ENCODE data around the gene NCKAP5.

Gene NCKAP5

DNA sequence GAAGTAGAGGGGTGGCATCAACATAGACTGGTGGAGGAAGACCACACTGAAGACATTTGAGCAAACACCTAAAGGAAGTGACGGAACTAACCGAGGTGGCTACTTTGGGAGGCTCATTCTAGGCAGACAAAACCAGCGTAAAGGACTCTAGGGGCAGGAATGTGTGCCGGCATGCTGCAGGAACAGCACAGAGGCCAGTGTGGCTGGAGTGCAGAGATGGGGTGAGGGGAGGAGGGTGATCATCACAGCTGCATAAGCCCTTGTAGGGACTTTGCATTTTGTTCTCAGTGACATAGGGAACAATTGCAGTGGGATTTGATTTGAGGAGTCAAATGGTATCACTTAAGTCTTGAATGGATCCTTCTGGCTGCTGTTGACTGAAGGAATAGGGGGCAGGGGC lies 253.5 kb downstream of the NCKAP5 start:
- no peak for DNase-seq (ENCODE audit: low spot score)
- TF ChIP-seq CTCF (IDR thresholded peaks at IDR 0.05; ENCODE audit: borderline replicate concordance, control extremely low read depth, extremely low read depth, insufficient read depth, missing control alignments), result no peak
- in situ Hi-C loops (cut with MboI; ENCODE audit: low sequenced_read_pairs, unreplicated experiment), result no loop called here

- no peak for DNase-seq (ENCODE audit: low spot score)
- no peak for TF ChIP-seq CTCF (IDR thresholded peaks at IDR 0.05; ENCODE audit: borderline replicate concordance, control extremely low read depth, extremely low read depth, insufficient read depth, missing control alignments)
- in situ Hi-C loops (cut with MboI; ENCODE audit: low sequenced_read_pairs, unreplicated experiment), result no loop called here
These were observed 256.1 kb downstream of the NCKAP5 start for GRCh38 chr2:133312038-133312729.

DNA sequence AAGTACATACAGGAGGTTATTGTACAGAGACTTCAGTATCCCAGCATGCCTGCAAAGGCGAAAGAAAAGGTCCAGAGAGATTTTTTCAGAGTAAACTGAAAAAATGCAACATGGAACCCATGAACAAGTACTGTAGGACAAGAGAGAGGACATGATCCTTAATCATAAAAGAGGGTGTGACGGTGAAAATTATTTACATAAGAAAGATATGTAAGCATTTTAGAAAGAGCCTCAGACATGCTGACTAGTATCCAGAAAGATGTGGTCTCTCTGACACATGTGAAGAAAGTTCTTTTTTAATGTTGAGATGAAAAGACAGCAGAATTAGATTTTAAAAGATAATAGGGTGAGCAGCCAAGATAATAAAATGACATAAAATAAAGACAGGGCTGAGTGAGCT lies 262.0 kb downstream of the NCKAP5 start:
- in situ Hi-C loops (cut with MboI; ENCODE audit: low sequenced_read_pairs, unreplicated experiment), result no loop called here
- TF ChIP-seq CTCF (IDR thresholded peaks at IDR 0.05; ENCODE audit: borderline replicate concordance, control extremely low read depth, extremely low read depth, insufficient read depth, missing control alignments), result no peak

DNA sequence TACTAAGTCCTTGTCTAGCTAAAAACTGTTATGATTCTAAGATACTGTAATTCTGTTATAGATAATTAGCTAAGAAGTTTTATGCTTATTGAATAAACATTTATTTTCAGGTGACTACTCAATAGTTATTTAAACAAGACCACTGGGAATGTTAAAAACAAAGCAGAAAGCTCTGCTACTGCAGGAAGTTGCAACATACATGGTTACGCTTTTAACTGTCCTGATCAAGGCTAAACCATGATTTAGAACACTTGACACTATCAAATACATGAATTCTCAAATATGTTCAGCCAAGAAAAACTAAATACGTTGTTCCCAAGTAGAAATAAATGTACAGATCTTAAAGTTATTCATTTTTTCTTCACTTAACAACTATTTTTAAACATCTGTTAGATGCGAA lies 263.9 kb downstream of the NCKAP5 start:
- no peak for TF ChIP-seq CTCF (IDR thresholded peaks at IDR 0.05; ENCODE audit: borderline replicate concordance, control extremely low read depth, extremely low read depth, insufficient read depth, missing control alignments)
- in situ Hi-C loops (cut with MboI; ENCODE audit: low sequenced_read_pairs, unreplicated experiment), result no loop called here
- no peak for DNase-seq (ENCODE audit: low spot score)

More for the DNA sequence above, 262.0 kb downstream of the NCKAP5 start:
- DNase-seq (ENCODE audit: low spot score), result no peak

DNA sequence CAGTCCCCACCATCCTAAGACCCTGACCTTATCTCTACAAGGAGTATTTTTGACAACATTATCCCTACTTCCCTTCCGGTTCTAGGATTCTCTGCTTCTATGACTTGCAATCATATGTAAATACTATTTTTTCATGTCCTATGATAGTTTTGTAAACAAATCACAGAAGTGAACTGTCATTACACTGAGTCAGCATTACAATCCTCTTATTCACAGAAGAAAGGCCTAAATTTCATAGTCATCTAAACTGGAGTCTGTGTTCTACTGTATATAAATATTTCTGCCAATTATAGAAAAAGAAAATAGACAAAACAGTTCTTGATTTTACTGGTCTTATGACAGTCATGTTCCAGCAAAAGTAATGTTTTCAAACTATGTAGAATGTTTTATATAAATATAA lies 265.1 kb downstream of the NCKAP5 start:
- DNase-seq (ENCODE audit: low spot score), result no peak
- in situ Hi-C loops (cut with MboI; ENCODE audit: low sequenced_read_pairs, unreplicated experiment), result no loop called here
- no peak for TF ChIP-seq CTCF (IDR thresholded peaks at IDR 0.05; ENCODE audit: borderline replicate concordance, control extremely low read depth, extremely low read depth, insufficient read depth, missing control alignments)

DNA sequence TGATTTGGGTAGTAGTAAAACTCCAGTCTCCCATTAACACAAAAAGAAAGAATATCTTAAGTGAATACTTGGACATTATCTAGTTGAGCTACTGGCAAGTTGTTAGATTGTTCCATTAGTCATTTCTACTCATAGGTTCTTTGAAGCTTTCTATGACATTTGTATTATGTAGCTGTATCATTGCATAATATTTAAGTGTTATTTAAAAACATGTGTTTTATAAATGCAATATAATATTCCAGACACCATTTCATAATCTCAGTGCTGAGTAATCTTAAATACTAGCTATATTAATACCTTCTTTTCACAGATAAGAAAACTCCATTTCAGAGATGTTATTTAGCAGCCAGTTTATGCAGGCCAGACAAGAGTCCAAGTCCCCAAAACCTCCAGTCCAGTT lies 271.9 kb downstream of the NCKAP5 start:
- DNase-seq (ENCODE audit: low spot score), result no peak
- in situ Hi-C loops (cut with MboI; ENCODE audit: low sequenced_read_pairs, unreplicated experiment), result no loop called here
- TF ChIP-seq CTCF (IDR thresholded peaks at IDR 0.05; ENCODE audit: borderline replicate concordance, control extremely low read depth, extremely low read depth, insufficient read depth, missing control alignments), result no peak
